Stimulated activated CD8-positive, alpha-beta memory T cell treated with anti-CD3 and anti-CD28 coated beads, Interleukin-15, amount 100 ng/mL, for 48 hours (primary cell): Measurements from ENCODE around the gene GLRB.
"Not testable (repeated sequence)": the region's sequence is repeated elsewhere in the genome, so short reads cannot be mapped to it uniquely, and the experiment has no call there.

Experiments
- DNase-seq, 2 donors: peaks; one replicate each; pipeline ENCODE4 v3.0.0-alpha.2; 2020; ENCODE audit warnings: low read depth in 2 of 2

Gene GLRB

GRCh38 chr4:157128395-157128794, 52.4 kb downstream of the GLRB start:
- no peak for DNase-seq

DNA sequence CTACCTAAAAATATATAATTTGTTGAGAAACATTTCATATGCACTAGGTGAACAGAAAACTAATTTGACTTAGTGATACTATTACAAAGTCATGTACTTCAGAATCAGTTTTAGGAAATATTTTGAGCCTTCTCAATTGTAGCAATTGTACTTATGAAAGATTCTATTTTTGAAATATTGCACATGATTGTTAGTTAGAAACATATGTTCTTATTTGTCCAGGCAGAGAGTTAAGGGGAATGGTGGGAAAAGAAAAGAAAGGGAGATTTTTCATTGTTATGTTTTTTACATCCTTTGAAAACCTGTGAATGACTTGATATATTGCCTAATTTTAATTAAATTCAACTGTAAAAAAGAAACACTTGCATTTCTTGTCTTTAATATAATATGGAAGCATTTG, 66.0 kb downstream of the GLRB start:
- no peak for DNase-seq

GRCh38 chr4:157143369-157143768, 67.4 kb downstream of the GLRB start:
- DNase-seq = no peak

DNA sequence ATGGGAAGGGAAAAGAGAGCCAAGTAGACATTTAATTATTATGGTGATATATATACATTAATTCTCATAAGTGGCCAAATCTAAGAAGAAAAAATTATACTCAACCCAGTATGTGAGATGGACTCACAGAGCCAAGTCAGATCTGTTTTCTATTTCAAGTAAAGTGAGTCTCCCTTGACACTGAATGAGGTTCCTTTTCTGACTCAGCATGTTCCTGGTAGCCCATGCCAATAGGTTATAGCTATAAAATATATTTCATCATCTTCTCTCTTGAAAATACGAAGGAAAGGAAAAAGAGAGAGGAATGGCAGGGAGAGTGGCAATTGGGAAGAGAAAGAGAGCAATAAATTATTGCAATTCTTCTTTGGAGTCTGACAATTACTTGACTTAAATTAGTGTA, 75.8 kb downstream of the GLRB start:
- no peak for DNase-seq

- no peak for DNase-seq
Observed at GRCh38 chr4:157165935-157166610, 90.1 kb downstream of the GLRB start.

DNA sequence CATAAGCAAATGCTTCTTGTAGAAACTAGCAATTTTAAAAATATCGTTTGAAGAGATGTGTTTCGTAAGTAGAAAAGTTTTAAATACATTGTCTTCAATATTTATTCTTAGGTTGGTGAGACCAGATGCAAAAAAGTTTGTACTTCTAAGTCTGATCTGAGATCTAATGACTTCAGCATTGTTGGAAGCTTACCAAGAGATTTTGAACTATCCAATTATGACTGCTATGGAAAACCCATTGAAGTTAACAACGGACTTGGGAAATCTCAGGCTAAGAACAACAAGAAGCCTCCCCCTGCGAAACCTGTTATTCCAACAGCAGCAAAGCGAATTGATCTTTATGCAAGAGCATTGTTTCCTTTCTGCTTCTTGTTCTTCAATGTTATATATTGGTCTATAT, 94.4 kb downstream of the GLRB start:
- no peak for DNase-seq

DNA sequence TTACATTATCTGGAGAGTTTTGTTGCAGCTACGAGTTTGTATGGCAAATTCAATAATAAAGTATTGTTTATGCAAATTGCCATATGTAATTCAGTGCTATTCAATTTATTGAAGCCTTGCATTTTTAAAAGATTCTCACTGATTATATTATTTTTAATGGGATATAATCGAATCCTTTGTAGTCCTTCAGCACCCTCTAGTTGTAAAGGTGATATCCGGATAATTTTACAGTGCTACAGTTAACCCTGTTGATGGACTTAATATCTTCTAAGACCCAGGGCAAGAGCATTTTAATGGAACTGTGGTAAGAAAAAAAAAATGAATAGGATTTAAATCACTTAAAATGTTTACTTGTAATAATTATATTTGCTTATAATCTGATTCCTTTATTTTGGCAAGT, 96.1 kb downstream of the GLRB start:
- DNase-seq = no peak

DNA sequence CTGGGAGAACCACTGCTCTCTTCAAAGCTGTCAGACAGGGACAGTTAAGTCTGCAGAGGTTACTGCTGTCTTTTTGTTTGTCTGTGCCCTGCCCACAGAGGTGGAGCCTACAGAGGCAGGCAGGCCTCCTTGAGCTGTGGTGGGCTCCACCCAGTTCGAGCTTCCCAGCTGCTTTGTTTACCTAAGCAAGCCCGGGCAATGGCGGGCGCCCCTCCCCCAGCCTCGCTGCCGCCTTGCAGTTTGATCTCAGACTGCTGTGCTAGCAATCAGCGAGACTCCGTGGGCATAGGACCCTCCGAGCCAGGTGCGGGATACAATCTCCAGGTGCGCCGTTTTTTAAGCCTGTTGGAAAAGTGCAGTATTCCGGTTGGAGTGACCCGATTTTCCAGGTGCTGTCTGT, 104.3 kb downstream of the GLRB start:
- DNase-seq = not testable (repeated sequence)

DNA sequence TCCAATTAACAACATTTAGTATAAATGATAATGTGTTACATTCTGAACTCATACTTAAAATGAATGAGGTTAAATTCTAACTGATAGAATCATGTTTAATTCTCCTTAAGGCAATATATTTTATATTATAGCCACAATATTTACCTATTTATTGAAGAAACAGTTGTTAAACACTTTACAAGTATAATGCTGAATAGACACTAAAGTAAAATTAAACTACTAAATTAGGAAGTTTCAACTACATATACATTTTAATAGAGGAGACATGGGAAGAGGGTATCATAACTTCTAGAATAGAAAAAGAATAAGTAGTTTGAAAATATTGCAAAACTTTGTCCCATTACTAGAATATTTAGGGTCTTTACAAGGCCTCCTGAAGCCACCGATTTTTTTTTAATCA, 108.3 kb downstream of the GLRB start:
- no peak for DNase-seq

DNA sequence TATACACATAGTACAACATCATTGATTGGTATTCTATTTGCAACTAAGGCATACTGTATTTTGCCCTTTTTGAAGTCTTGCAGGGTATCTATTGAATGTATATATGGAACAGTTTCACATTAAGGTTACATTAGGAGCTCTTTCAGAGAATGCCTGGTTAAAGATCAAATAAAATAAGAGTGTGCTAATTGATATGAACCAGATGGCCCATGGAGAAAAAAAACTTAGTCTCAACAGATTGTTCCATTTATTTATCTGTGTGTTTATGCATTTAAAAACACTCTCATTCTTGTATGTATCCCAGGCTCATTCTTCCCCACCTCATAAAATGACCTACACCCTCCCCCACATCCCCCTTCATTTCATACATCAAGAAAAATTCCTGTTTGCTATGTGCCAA, 109.4 kb downstream of the GLRB start:
- DNase-seq = no peak

- DNase-seq = no peak
Observed at GRCh38 chr4:157195374-157195773, 119.4 kb downstream of the GLRB start.

DNA sequence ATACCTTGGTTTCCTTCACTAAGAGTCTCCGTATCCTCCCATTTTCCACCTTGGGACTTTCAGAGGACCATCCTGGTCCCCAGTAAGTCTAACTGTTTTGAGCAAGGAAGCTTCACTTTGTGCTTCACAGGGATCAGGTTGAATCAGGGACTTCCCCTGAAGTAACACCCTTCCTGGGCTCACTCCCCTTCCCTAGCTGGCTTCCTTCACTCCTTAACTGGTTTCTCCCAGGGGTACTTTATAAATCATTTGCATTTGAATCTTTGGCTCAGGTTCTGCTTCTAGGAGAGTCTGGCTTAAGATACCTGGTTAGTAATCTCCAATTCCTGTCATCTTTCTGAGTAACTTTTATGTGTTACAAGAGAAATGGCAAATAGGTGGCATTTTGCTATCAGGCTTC, 120.1 kb downstream of the GLRB start:
- no peak for DNase-seq

GRCh38 chr4:157204634-157205244, 128.8 kb downstream of the GLRB start:
- no peak for DNase-seq

DNA sequence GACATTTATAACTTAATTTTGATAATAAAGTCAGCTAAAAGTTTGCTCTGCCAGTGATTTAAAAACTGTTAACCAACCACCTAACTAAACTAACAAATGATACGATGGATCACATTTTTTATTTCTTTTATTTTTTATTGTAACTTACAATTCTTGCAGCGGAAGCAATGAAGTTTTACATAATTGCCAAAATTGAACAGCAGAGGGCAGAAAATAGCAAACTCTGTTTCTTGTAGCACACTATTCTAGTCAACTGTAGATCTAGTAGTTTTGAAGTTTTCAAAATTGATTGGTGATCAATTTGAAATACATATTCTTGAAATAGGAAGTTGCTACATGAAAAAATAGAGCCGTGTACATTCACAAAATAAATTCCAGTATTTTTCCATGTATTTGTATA, 141.8 kb downstream of the GLRB start:
- DNase-seq = no peak

DNA sequence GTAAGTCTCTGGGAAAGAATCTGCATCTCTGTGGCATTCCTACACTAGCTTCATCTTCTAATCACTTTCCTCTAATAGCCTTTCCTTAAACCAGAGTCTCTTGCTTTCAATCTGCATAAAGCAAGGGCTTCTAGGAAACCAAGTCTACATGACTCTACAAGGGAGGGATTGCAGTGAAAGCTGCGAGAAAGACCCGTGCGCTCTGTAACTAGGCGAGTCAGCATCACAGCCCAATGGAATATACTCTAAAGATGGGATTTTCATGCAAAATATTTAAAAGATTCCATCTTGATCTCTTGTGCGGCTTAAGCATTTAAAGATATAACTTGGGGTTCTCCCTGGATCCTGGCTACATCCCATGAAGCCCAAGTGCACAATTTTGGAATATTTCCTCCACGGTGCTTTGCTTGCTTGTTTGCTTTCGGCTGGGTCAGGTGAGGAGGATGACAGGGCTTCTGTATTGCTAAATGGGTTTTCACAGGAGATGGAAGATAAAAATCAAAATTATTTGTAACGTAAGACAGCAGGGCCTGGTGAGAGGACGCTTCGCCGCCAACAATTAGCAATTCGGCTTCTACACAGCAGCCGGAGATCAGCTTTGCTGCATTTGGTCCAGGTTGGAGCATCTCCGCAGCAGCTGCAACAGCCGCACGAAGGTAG, 143.9 kb downstream of the GLRB start:
- no peak for DNase-seq

- no peak for DNase-seq
Observed at GRCh38 chr4:157220371-157220881, 144.5 kb downstream of the GLRB start, which contains the start of gene GRIA2. Gene GRIA2, plus strand, starts transcription at chr4:157220728. Its CDS starts 315 bp downstream, at chr4:157221043.

DNA sequence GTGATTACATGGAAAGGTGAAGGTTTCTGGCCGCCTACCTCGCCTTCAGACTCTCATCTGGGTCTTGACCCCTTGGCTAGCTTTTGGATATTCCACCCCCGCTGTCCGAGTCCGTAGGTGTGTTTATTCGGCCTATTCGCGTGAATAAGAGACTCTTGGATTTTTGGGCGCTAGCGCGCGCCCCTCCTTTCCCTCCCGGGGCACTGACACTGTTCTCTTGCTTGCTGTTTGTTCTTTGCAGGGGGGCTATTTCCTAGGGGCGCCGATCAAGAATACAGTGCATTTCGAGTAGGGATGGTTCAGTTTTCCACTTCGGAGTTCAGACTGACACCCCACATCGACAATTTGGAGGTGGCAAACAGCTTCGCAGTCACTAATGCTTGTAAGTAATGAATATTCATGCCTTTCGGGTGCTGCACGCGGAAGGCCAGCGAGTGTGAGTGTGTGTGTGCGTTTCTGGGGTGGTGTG, 145.5 kb downstream of the GLRB start:
- DNase-seq = no peak
